Stimulated activated CD8-positive, alpha-beta memory T cell treated with anti-CD3 and anti-CD28 coated beads, Interleukin-4, amount 100 ng/mL, for 48 hours (primary cell): ENCODE results near the gene CCNE1.

Source experiments
- DNase-seq: peaks from one replicate; pipeline ENCODE4 v3.0.0-alpha.2; 2020

Gene CCNE1

DNA sequence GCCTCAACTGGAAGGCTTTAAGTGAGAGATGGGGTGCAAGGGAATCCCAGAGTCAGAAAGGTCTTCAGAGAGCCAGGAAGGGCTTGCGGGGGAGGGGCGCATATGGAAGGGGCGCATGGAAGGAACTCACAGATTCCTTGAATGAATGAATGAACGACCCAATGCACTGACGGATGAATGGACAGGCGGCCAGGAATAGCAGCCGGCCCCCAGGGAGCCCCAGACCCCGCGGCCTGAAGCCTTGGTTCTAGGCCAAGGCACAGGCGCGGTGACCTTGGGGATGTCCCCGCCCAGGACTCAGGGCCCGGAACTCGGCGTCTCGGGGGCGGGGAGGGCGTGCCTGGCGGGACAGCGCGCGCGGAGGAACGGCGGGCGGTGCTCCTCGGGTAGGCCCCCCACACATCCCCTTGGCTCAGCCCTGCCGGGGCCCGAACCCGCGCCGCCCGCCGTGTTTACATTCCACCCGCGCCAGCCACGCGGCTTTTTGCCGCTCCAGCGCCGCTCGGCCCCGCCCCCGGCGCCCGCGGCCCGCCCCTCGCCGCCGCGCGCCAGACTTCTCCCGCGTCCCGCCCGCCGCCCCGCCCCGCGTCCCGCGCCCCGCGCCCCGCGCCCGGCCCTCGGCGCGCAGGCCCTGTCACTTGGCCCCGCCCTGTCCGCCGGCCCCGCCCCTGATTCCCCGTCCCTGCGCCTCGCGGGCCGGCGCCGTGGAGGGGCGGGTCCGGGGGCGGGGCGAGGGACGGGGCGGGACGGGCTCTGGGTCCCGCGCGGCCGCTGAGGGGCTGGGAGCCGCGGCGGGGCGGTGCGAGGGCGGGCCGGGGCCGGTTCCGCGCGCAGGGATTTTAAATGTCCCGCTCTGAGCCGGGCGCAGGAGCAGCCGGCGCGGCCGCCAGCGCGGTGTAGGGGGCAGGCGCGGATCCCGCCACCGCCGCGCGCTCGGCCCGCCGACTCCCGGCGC lies at the start of gene CCNE1:
TSS of gene CCNE1 (plus strand) at position 867 of the 955 bp plus-strand sequence. CDS start 565 bp downstream, outside the sequence.
- DNase-seq: peak; percentile 98

DNA sequence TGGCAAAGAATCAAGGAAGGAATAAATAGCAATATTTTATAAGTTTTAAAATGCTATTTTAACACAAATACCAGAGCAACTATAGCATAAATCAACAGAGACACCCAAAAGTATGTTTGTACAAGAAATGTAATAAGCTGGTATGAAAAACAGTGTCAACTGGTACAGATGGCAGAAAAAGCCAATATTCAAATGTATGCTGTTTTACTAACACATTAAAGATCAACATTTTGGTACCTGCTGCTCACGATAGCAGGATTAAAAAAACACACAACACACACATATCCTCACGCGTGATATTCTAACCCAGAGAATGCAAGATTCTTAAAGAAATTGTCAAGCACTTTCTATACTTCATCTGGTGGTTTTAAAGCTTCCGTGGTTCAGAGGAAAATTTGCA lies 48.6 kb upstream of the CCNE1 start:
- DNase-seq: no peak

DNA sequence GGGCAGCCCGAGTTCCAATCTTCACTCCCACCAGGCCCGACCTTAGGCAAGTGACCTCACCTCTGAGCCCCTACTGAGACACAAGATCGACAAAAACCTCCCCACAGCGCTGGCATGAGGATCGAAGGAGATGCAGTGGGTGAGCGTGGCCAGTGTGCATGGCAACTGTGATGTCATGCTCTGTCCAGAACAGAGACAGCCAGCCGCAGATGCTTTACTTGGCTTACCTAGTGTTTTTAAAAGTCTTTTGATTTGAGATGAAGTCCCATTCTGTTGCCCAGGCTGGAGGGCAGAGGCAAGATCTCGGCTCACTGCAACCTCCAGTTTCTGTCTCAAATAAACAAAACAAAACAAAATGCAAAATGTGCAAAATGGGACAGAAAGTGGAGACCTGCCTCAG lies 47.4 kb upstream of the CCNE1 start:
- DNase-seq: no peak

DNA sequence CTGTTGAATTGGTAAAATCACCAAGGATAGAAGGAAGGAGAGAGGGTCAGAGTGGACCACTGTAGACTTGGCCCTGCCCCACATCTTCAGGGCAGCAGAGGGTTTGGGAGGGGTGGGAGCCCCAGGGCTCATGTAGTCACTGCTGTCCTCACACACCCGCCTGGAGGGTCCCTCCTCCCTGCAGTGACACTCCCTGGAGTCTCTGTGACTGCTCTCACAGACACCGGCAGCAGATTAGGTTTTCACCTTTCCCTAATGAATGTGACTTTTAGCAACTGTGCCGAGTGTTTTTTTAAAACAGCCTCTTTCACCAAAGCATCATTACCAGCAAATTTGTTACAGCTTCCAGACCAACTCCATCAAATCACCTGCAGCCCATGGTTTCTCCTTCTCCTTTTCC lies 45.7 kb upstream of the CCNE1 start:
- DNase-seq: no peak

DNA sequence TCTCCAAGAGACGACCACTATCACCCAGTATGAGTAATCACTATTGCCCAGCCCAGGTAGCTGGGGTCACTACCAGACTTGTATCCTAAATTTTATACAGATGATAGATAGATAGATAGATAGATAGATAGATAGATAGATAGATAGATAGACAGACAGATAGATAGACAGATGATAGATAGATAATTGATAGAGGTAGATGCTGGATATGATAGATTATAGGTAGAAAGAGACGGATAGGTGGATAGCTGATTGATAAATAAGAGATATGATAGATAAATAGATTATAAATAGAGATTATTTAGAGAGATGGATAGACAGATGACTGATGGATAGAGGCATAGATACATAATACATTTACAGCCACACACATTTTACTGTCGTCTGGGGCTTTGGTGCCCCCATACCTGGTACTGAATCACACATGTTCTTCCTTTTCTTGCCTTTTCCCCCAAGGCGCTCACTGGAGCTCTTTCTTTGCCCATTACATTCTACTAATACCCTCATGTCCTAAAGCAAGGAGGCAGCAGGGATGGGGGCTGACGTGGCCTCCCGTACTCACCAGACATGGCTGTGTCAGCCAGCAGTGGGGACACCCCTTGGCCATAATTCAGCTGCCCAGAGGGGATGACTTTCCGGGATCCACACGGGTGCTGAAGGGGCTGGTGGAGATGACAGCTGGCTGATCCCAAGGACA lies 44.6 kb upstream of the CCNE1 start:
- DNase-seq: no peak

DNA sequence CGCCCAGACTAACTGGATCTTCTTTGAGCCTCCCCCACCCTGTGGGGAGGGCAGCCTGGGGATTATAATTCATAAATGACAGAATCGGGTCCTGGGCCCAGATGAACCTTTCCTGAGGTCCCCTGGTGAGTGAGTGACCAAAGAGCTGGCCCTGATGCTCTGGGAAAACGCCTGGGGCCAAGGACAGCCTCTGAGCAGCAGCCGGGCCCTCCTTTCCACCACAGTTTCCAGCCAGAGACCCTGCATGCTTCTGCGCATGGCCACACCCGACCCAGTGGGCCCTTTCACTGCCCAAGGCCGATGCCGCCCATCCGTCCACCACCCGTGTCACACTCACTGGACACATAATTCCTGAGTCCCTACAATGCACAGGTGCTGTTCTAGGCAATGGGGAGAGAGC lies 43.6 kb upstream of the CCNE1 start:
- no peak for DNase-seq

DNA sequence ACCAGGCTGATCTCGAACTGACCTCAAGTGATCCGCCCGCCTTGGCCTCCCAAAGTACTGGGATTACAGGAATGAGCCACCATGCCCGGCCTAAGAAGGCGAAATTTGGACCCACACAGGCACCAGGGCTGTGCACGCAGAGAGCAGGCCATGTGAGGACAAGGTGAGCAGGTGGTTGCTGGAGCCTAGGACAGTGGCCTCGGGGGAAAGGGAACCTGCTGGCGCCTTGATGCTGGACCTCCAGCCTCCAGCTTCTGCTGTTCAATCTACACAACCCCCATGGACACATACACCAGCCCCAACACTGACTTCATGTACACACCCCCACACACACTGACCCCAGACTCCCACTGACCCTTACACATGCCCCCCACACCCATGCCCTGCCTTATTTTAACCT lies 41.8 kb upstream of the CCNE1 start:
- no peak for DNase-seq

DNA sequence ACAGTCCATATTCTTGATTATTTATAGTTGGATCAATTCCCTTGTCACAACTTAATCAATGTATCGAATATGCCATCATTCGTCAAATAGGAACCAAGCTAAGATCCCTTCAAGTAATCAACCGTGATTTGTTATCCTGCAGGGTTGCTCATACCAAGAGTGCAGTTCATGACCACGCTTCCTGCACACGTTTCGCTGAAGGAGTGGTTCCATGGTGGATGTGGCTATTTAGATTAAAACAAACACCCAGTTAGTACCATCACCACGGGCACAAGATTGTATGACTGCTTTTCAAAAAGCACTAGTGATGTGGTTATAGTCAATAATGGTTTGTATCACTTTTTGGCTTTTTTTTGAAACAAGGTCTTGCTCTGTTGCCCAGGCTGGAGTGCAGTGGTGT lies 41.1 kb upstream of the CCNE1 start:
- DNase-seq: no peak

DNA sequence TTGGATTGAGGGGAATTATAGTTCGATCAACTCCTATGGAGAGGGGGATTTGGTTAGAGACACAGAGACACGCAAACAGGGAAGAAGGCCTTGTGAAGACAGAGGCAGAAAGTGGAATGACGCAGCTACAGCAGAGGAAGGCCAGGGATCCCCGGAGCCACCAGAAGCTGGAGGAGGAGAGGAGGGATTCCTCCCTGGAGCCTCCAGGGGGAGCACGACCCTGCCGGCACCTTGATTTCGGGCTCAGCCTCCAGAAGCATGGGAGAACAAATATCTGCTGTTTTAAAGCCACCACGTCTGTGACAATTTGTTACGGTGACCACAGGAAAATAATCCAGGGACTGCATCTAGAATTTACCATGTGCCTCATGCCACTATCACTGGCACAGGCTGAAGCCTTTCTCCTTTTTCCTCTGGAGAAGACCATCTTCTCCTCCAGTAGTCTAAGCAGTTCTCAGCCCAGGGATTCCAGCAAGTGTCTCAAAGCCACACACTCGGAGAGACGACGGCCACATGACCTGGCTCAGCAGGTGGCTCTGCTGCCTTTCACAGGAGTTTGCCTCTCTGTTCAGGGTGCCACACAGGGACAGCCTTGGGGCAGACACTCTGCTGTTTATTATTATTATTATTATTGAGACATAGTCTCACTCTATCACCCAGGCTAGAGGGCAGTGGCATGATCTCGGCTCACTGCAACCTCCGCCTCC lies 39.9 kb upstream of the CCNE1 start:
- peak; percentile 45 for DNase-seq

DNA sequence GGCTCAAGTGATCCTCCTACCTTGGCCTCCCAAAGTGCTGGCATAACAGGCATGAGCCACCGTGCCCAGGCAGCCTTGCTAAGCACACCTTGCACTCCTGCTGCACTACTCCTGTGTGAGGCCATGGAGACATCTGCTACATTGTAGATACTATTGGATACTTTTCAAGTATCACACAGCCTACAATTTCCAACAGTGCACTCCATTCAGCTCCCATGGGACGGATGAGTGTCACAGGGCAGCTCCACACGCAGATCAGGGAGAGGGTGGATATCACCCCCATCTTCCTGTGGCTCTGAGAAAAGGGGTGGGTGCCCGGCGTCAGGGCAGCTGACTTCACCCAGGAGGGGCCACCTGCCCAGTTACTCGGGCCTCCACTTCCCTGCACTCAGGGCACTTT lies 39.1 kb upstream of the CCNE1 start:
- DNase-seq: no peak

DNA sequence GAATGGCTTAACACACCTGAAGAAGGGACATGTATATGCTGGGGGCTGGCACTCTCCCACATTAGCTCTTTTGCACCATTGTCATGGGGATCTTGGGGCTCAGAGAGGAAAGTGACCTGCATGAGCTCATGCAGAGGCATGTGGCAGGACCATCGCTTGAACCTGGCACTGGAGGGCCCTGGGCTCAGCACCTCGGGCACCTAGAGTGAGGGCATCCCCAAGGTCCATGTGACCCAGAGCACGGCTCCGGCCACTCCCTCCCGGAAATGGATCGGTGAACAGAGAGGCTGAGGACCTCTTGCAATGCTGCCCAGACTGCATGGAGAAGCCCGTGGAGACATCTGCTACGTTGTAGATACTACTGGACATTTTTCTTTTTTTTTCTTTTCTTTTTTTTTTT lies 38.6 kb upstream of the CCNE1 start:
- no peak for DNase-seq

DNA sequence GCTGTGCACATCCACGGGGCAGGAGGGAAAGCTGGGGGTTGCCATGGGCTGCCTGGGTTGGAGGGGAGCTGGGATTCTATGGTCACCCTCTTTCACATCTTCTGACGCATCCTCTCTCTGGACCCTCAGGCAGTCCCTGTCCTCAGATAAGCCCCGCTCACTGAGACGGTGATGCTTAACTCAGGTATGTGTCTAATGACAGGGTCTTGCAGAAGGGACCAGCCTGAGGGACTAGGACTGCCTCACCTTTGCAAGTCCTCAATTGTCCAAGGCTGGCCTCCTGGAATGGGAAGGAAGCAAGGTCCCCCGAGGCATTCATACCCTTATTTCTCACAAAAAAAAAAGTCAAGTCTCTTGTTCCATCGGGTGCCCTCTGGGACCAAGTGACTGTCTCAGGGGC lies 37.7 kb upstream of the CCNE1 start:
- no peak for DNase-seq

DNA sequence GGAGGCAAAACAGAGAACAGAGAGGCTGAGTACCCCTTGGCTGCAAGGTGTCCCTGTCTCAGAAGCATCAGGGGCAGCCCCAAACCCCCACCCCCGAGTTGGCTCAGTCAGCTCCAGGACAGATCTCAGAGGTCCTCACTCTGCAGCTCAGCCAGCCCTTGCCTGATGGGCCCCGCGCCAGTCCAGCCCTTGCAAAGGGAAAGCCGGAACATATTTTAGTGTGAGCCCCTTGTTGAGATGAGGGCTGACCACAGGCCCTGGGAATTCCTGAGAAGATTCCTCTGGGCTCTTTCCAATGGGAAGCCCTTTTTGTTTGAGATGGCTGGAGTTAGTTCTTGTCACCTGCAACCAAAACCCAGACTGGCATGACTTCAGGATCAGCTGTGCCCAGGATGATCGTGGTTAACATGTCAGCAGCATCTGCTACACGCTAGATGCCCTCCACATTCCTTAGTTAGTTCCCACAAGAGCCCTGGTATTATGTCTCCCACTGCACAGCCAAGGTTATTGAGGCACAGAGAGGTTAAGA lies 33.9 kb upstream of the CCNE1 start:
- no peak for DNase-seq

DNA sequence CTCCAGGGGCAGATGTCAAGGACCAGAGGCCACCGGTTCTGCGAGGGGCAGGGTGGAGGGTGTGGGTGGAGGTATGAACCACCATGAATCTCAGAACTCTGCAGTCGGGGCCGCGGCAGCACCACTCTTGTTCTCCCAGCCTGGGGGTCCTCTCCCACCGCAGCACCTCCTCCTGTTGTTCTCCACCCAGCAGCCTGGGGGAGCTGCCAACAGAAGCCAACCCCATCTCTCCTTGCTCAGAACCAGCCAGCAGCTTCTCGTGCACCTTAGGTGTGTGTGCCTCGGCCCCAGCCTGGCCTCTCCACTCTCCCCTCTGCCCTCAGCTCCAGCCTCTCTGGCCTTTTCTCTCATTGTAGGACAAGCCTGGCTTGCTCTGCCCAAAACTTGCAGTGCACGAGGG lies 31.9 kb upstream of the CCNE1 start:
- DNase-seq: no peak

DNA sequence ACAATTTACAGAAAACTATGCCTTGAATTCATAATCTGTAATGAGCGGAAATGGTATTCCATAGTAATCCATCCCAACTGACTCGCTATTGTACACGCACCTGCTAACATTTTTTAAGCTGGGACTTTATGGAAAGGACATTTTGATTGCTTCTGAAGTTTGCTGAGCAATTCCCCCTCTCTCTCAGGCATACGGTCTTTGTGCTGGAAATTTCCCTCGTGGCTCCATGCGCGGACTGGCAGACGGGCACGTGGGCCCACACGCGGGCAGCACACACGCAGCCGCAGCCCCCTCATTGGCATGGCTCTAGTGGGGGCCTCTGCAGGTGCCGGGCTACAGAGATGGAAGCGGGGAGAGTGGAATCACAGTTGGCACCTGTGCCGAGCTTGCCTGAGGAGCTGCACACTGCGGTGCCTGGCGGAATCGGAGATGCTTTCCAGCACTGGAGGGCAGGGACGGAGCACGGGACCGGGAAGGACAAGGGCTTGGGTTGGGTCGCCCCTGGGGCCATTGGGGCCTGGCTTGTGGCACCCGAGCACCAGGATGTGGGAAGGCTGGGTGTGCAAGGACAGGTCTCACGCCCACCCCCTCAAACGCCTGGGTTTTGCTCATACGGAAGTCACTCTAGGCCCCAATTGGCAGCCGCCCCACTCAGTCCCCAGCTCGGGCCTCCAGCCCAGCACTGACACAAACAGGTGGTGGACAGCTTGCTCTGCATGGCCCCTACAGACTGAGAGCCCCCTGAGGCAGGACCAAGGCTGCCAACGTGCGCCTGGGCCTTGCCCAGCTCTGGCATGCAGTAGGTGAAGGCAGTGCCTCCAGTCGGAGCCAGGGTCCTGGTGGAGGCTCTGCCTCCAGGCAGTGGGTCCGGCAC lies 30.2 kb upstream of the CCNE1 start:
- DNase-seq: no peak

DNA sequence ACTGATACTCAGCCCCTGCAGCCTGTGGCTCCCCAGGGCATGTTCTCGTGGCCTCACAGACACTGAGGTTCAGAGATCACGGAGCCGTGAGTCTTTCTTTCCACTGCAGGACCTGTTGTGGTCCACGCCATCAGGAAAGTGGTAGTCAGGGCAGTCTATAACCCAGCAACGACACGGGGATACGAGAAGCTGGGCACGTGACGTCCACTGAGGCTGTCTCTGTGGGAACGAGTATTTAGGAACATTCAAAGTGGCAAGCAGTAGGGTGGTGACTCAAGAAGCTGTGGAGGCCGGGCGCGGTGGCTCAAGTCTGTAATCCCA lies 29.6 kb upstream of the CCNE1 start:
- no peak for DNase-seq

DNA sequence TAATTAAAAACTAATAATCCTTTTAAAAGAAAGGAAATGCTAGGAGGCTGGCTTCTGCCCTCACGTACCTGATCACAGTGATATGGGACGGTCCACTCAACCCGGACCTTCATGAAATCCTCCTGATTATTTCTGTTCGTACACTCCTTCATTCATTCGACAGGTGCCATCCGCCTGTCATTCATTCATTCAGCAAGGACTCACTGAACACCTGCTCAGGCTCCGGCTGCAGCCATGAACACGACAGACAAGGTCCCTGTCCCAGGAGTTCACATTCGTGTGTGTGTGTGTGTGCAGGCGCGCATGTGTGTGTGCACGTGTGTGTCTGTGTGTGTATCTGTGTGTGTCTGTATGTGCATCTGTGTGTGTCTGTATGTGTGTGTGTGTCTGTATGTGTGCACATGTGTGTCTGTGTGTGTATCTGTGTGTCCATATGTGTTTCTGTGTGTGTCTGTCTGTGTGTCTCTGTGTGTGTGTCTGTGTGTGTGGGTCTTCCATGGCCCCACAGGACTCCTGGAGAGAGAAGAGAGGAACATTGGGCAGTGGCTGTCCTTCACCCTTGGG lies 28.1 kb upstream of the CCNE1 start:
- no peak for DNase-seq

DNA sequence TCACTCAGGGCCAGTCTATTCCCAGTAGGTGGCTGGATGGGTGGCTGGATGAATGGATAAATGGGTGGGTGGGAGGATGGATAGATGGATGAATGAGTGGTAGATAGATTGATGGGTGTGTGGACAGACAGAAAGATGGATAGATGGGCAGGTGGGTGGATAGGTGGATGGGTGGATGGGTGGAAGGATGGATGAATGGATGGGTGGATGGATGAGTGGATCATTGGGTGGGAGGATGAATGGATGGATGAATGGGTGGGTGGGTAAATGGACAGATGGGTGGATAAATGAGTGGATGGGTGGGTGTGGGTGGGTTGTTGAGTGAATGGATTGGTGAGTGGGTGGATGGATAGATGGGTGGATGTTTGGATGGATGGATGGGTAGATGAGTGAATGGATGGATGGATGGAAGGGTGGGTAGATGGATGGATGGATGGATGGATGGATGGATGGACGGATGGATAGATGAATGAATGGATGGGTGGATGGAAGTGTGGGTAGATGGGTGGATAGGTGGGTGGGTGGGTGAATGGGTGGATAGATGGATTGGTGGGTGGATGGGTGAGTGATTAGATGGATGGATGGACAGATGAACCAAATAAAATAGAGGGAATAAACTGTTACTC lies 27.1 kb upstream of the CCNE1 start:
- DNase-seq: no peak

DNA sequence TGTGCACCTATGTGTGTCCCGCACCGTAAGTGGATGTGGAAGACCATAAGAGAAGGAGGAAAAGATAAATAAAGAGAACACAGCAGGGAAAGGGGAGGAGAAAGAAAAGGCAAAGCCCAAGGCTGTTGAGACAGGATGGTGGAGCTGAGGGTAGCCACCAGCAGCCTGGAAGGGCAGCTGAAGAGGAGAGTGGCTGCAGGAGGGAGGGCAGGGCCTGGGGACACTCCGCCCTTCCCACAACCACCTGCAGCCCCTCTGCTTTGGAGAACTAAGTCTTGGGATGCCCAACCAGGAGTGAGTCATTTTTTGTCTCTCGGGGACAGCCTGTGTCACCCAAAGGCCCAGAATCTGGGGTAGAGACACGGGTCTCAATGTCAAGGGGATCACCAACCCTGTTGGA lies 26.4 kb upstream of the CCNE1 start:
- DNase-seq: no peak

DNA sequence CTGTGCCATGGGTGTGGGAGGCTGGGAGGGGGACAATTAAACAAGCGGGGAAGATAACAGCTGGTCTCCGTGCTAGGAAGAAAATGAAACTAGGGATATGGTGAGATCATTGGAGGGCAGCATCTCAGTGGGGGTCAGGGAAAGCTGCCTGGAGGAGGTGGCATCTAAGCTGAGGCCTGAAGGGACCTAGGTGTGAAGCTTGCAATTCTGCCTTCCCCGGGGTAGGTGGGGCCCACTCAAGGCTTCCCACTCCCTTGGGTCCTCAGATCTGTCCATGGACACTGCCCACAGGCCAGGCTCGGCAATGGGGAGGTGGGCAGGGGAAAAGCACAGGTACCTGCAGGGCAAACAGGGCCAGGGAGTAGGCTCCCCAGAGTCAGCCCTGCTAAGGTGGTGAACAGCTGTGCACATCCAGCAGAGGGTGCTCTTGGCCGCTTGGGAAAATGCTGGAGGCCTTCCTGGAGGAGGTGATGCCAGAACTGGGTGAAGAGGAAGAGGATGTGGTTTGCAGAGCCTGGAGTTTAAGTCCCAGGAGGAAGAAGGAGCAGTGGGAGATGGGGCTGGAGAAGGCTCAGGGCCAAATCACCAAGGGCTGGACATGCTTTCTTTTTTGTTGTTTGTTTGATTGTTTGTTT lies 25.7 kb upstream of the CCNE1 start:
- peak; percentile 43 for DNase-seq

DNA sequence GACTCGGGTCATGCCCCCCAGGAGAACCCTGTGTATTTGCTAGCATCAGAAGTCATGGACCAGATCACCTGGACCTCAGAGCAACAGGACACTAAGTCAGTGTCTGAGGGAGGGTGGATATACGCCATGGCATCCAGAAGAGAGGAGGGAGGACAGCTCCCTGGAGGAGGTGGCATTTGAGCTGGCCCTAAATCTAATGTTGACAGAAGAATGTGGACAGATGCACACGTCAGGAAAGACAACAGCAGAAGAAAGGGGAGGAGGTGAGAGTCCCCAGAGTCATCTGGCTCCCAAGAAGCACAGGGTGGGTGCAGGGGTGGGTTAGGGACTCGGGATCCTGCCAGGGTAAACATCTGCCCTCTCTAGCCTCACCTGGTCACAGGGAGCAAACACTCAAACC lies 24.5 kb upstream of the CCNE1 start:
- no peak for DNase-seq
